K562 (cell line): ENCODE results near the gene DDAH2. TPM values are rescaled to one million over a fixed set of nuclear protein-coding genes. Genes with fewer than 3 reads are reported as not detected.
A peak's percentile ranks its signal among the peaks of the same experiment; 100 is the strongest.

Experiments used
- ARID2 ChIP-seq: fragments of 450-650 bp; IDR thresholded peaks from 2 replicates; pipeline ENCODE4 v1.6.1; 2017; ENCODE audit warnings: antibody characterized with exemption, mild to moderate bottlenecking
- CC2D1A ChIP-seq: fragments of 450-650 bp; IDR thresholded peaks from 2 replicates; pipeline ENCODE4 v1.6.1; 2017; ENCODE audit warnings: mild to moderate bottlenecking
- DMBX1 ChIP-seq: fragments of 250-450 bp; sonication (Bioruptor Pico); IDR thresholded peaks from 2 replicates; pipeline ENCODE4 v1.8.0; 2022; ENCODE audit warnings: inconsistent platforms, mild to moderate bottlenecking, moderate library complexity, borderline replicate concordance
- HDAC1 ChIP-seq, 2 experiments: fragments of 450-650 bp; IDR thresholded peaks; 2 replicates each; pipeline ENCODE4 v1.6.1; 2016 to 2017; ENCODE audit warnings: inconsistent platforms in 1 of 2, mild to moderate bottlenecking in 1 of 2, moderate library complexity in 1 of 2
- KHSRP ChIP-seq: fragments of 450-650 bp; IDR thresholded peaks from 2 replicates; pipeline ENCODE4 v1.6.1; 2017
- PML ChIP-seq: IDR thresholded peaks from 2 replicates; pipeline ENCODE4 v1.6.1; 2012; ENCODE audit warnings: low read length, inconsistent platforms
- POLR2A ChIP-seq: fragments of 450-650 bp; conservative IDR thresholded peaks from 2 replicates; pipeline ENCODE4 v1.6.1; 2016
- POLR2AphosphoS2 ChIP-seq: IDR thresholded peaks from 2 replicates; pipeline ENCODE4 v1.6.1; 2012; ENCODE audit warnings: low read length, improper control_type of control experiment
- RAD51 ChIP-seq: fragments of 450-650 bp; IDR thresholded peaks from 2 replicates; pipeline ENCODE4 v1.7.1; 2016; ENCODE audit warnings: low read depth, mild to moderate bottlenecking, borderline replicate concordance
- RUNX1 ChIP-seq: sonication (generic); IDR thresholded peaks from 2 replicates; pipeline ENCODE4 v1.6.1; 2016; ENCODE audit warnings: antibody characterized with exemption, low read depth
- SP2 ChIP-seq: IDR thresholded peaks from 2 replicates; pipeline ENCODE4 v1.6.1; 2011; ENCODE audit warnings: mild to moderate bottlenecking, low read depth, low read length, moderate library complexity; ENCODE audit not compliant: poor library complexity, severe bottlenecking; ENCODE audit errors: extremely low read depth
- TAF15 ChIP-seq: fragments of 200-400 bp; formaldehyde crosslinking; IDR thresholded peaks from 2 replicates; pipeline ENCODE4 v1.6.1; 2017; ENCODE audit warnings: mild to moderate bottlenecking, low read depth, low read length, moderate library complexity
- TEAD4 ChIP-seq, 2 experiments: sonication (generic) in 1 of 2; formaldehyde crosslinking in 1 of 2; IDR thresholded peaks; 2 replicates each; pipeline versions ENCODE4 v1.6.1 to v1.8.0; 2012 to 2022; ENCODE audit warnings: borderline replicate concordance in 1 of 2, inconsistent platforms in 1 of 2, low read length in 1 of 2, mild to moderate bottlenecking in 1 of 2, missing genetic modification reagents in 1 of 2
- ZNF408 ChIP-seq: fragments of 250-450 bp; sonication (Bioruptor Pico); IDR thresholded peaks from 2 replicates; pipeline ENCODE4 v1.4.0; 2020; ENCODE audit warnings: low read depth, mild to moderate bottlenecking, moderate library complexity
- polyA plus RNA-seq, 8 experiments: library from polyadenylated mRNA; depleted of rRNA in 4 of 8; stranded (reverse) in 5 of 8; unstranded in 3 of 8; fragments of >200 nt; fragmentation: Nextera tagmentation in 2 of 8; fragmentation: Illumina TruSeq in 1 of 8; extraction: Ambion mirVana in 2 of 8; extraction: Trizol in 1 of 8; gene quantifications; 2 replicates each; pipeline versions ENCODE4 v1.2.1 to v1.2.3, GENCODE V29; 2011 to 2014; ENCODE audit warnings: inconsistent platforms in 1 of 8, missing spikeins in 1 of 8
- total RNA-seq, 7 experiments: library from RNA; depleted of rRNA in 6 of 7; stranded (reverse); fragments of >200 nt in 6 of 7; fragmentation: Illumina TruSeq in 2 of 7; extraction: Trizol in 2 of 7; gene quantifications; 2 replicates each; pipeline versions ENCODE4 v1.2.1 to v1.2.3, GENCODE V29; 2011 to 2021; ENCODE audit warnings: low replicate concordance in 1 of 7
- TF ChIP-seq, protein P1 (sequence below): fragments of 450-650 bp; formaldehyde crosslinking; IDR thresholded peaks from 2 replicates; pipeline ENCODE4 v1.4.0; 2022; ENCODE audit warnings: mild to moderate bottlenecking, moderate library complexity
- TF ChIP-seq, protein P2 (sequence below): fragments of 250-450 bp; sonication (Bioruptor Pico); IDR thresholded peaks from 2 replicates; pipeline ENCODE4 v1.6.1; 2021; ENCODE audit warnings: mild to moderate bottlenecking
- TF ChIP-seq, protein P3 (sequence below): fragments of 450-650 bp; formaldehyde crosslinking; IDR thresholded peaks from 2 replicates; pipeline ENCODE4 v1.4.0; 2020; ENCODE audit warnings: mild to moderate bottlenecking

The DDAH2 gene
- total and polyA plus RNA-seq, 9 of the 15 experiments (the other 6 are each of a cell fraction or from before 2014, with no cell fraction given): 1.8 to 45.4 (median 21.4) TPM

DNA sequence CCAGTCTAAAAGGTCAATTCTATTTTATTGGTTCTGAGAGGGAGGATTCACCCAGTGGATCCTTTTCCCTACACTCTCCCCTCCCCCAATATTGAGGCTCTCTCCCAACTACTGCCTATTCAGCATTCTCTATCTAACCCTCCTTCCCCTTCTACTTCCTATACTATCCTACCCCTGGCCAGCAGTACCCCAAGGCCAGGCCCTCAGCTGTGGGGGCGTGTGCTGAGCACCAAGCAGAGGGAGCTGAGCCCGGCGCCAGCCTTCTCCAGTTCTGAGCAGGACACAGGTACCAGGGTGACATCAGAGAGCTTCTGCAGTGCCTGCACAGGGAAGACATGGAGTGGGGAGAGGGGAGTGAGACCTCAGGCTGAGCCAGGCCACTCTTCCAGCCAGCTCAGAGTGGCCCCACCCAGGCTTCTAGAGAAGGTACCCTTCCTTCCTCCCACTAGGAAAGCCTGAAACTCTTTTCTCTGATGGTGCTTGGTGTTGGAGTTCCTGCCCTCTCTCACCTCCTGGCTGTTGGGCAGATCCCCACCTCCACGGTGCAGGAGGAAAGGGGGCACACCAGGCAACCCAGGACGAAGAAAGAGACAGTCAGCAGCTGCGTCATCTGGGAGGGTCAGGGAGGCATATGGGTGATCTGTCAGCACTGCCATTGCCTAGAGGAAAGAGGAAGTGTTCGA lies 1.9 kb downstream of the DDAH2 start (continued):
- TF ChIP-seq ARID2: 0 out of 2 replicates have a peak, but pooled peaks have one; percentile 50
- TF ChIP-seq POLR2AphosphoS2: no peak
- TF ChIP-seq RUNX1: no peak
- no peak for TF ChIP-seq POLR2A
- TF ChIP-seq TAF15: no peak
- TF ChIP-seq DMBX1: 0 out of 2 replicates have a peak, but pooled peaks have one; percentile 54
- TF ChIP-seq, protein P1, sequence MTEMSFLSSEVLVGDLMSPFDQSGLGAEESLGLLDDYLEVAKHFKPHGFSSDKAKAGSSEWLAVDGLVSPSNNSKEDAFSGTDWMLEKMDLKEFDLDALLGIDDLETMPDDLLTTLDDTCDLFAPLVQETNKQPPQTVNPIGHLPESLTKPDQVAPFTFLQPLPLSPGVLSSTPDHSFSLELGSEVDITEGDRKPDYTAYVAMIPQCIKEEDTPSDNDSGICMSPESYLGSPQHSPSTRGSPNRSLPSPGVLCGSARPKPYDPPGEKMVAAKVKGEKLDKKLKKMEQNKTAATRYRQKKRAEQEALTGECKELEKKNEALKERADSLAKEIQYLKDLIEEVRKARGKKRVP (CRISPR knock-in tag): peak; percentile 30; the same call in 1 of the 2 replicates
- TF ChIP-seq, protein P2, sequence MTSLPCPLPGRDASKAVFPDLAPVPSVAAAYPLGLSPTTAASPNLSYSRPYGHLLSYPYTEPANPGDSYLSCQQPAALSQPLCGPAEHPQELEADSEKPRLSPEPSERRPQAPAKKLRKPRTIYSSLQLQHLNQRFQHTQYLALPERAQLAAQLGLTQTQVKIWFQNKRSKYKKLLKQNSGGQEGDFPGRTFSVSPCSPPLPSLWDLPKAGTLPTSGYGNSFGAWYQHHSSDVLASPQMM (CRISPR knock-in tag): no peak
- no peak for TF ChIP-seq RAD51
- peak; percentile 31; the same call in 1 of the 2 replicates for TF ChIP-seq CC2D1A
- TF ChIP-seq KHSRP: no peak
- peak in 1 of 2 experiments; percentile 13; a peak in 1 of 4 replicates for TF ChIP-seq HDAC1 (IDR thresholded peaks at IDR 0.05)
- no peak for TF ChIP-seq PML
- TF ChIP-seq, protein P3, sequence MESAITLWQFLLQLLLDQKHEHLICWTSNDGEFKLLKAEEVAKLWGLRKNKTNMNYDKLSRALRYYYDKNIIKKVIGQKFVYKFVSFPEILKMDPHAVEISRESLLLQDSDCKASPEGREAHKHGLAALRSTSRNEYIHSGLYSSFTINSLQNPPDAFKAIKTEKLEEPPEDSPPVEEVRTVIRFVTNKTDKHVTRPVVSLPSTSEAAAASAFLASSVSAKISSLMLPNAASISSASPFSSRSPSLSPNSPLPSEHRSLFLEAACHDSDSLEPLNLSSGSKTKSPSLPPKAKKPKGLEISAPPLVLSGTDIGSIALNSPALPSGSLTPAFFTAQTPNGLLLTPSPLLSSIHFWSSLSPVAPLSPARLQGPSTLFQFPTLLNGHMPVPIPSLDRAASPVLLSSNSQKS: no peak
- 0 out of 2 replicates have a peak, but pooled peaks have one; percentile 9 for TF ChIP-seq TEAD4 (IDR thresholded peaks at IDR 0.05; ENCODE audit: low read length)
- no peak for TF ChIP-seq TEAD4 (CRISPR knock-in tag; IDR thresholded peaks at IDR 0.05; ENCODE audit: borderline replicate concordance)
- no peak for TF ChIP-seq ZNF408 (CRISPR knock-in tag)
- no peak for TF ChIP-seq SP2
- TF ChIP-seq, all 486 proteins: peak for 80
